H54 (cell line): ENCODE measurements around the gene IRGQ.

ENCODE experiments used
- DNase-seq: peaks from one replicate; pipeline ENCODE4 v3.0.0; 2011; ENCODE audit warnings: low spot score, mixed read lengths; ENCODE audit not compliant: insufficient read length
- FAIRE-seq: peaks from 3 replicates; lab custom pipeline; 2011; peaks lifted over from hg19 to GRCh38; lab: Jason Lieb, UNC
- POLR2A ChIP-seq: IDR thresholded peaks from 2 replicates; pipeline ENCODE4 v1.6.1; 2011; ENCODE audit warnings: low read depth, mild to moderate bottlenecking, low read length

The IRGQ gene

GRCh38 chr19:43634506-43634871, 38.6 kb upstream of the IRGQ start:
- DNase-seq: no peak
- no peak for TF ChIP-seq POLR2A
- FAIRE-seq: no peak

GRCh38 chr19:43634068-43634467, 38.1 kb upstream of the IRGQ start:
- no peak for TF ChIP-seq POLR2A
- FAIRE-seq: no peak

GRCh38 chr19:43633520-43633919, 37.6 kb upstream of the IRGQ start:
- FAIRE-seq (no peak), DNase-seq (no peak)
- no peak for TF ChIP-seq POLR2A

More at GRCh38 chr19:43634068-43634467, 38.1 kb upstream of the IRGQ start:
- no peak for DNase-seq

- no peak for DNase-seq
- no peak for TF ChIP-seq POLR2A
- FAIRE-seq: no peak
These were observed 35.6 kb upstream of the IRGQ start for GRCh38 chr19:43631491-43631890.

- FAIRE-seq (no peak), DNase-seq (no peak)
- no peak for TF ChIP-seq POLR2A
These were observed 32.9 kb upstream of the IRGQ start for GRCh38 chr19:43628646-43629326.

- no peak for TF ChIP-seq POLR2A
- DNase-seq (no peak), FAIRE-seq (no peak)
These were observed 30.9 kb upstream of the IRGQ start for GRCh38 chr19:43626838-43627237.

- FAIRE-seq: no peak
- DNase-seq: no peak
- no peak for TF ChIP-seq POLR2A
These were observed 30.1 kb upstream of the IRGQ start for GRCh38 chr19:43625918-43626579.

GRCh38 chr19:43624933-43625332, 29.0 kb upstream of the IRGQ start:
- no peak for TF ChIP-seq POLR2A
- DNase-seq: no peak
- FAIRE-seq: no peak

GRCh38 chr19:43623889-43624670, 28.1 kb upstream of the IRGQ start:
- DNase-seq (no peak), FAIRE-seq (no peak)
- TF ChIP-seq POLR2A: no peak

- no peak for TF ChIP-seq POLR2A
- FAIRE-seq: no peak
- DNase-seq: no peak
These were observed 27.0 kb upstream of the IRGQ start for GRCh38 chr19:43622956-43623355.

- no peak for TF ChIP-seq POLR2A
- DNase-seq: no peak
- FAIRE-seq: no peak
These were observed 26.1 kb upstream of the IRGQ start for GRCh38 chr19:43622070-43622469.

- TF ChIP-seq POLR2A: no peak
- FAIRE-seq: no peak
- no peak for DNase-seq
These were observed 24.4 kb upstream of the IRGQ start for GRCh38 chr19:43620061-43621001.
